Spleen (tissue), 7 donors: Measurements from ENCODE around the gene KLRF1.

ENCODE experiments used
- CTCF ChIP-seq, 11 experiments: fragments of 200-600 bp in 7 of 11; fragments of 450-650 bp in 4 of 11; sonication (generic) in 4 of 11; IDR thresholded peaks in 8 of 11; conservative IDR thresholded peaks in 3 of 11; 1 replicate in 7 of 11; 2 replicates in 4 of 11; pipeline versions ENCODE4 v1.4.0 to v1.8.0; 2016 to 2021; ENCODE audit warnings: antibody characterized with exemption in 11 of 11, inconsistent platforms in 4 of 11, mild to moderate bottlenecking in 1 of 11
- POLR2A ChIP-seq, 3 donors: fragments of 450-650 bp; IDR thresholded peaks; one replicate each; pipeline ENCODE4 v1.5.1; 2017; ENCODE audit warnings: antibody characterized with exemption in 3 of 3, mild to moderate bottlenecking in 1 of 3
- donor health status: DM: no; HTN: no; CAD: no; lungs with moderate emphysema.
- donor health status: DM: no; HTN: no; CAD: no.
- donor health status: DM: no; HTN: no; CAD: no.

GRCh38 chr12:9781360-9781759 is 45.9 kb upstream of the KLRF1 start:
- TF ChIP-seq CTCF (IDR thresholded peaks at IDR 0.05 in 8 of 11, conservative IDR thresholded peaks at IDR 0.05 in 3 of 11) (no peak), POLR2A (IDR thresholded peaks at IDR 0.05) (no peak)
